Large intestine (tissue), 3 donors: ENCODE results near the gene HES4. TPM values are rescaled to one million over a fixed set of nuclear protein-coding genes. Genes with fewer than 3 reads are reported as not detected.

Source experiments
- DNase-seq, 2 donors: peaks; one replicate each; pipeline versions ENCODE4 v3.0.0 to v3.0.0-alpha.2; 2013
- H3K27ac ChIP-seq: one replicate; pipeline ENCODE4 v1.5.1; 2013; ENCODE audit warnings: low read length
- H3K27me3 ChIP-seq: 2 replicates; pipeline ENCODE4 v1.6.1; 2013; ENCODE audit warnings: low read length; ENCODE audit not compliant: control insufficient read depth, insufficient read depth
- H3K36me3 ChIP-seq: 2 replicates; pipeline ENCODE4 v1.6.1; 2013; ENCODE audit warnings: low read length; ENCODE audit not compliant: control insufficient read depth, insufficient read depth
- H3K4me1 ChIP-seq: one replicate; pipeline ENCODE4 v1.6.1; 2013; ENCODE audit warnings: low read length; ENCODE audit not compliant: control insufficient read depth, insufficient read depth
- H3K4me3 ChIP-seq: one replicate; pipeline ENCODE4 v1.5.1; 2013; ENCODE audit warnings: low read length
- H3K9me3 ChIP-seq: one replicate; pipeline ENCODE4 v1.6.1; 2013; ENCODE audit warnings: mild to moderate bottlenecking, low read depth, low read length, moderate library complexity; ENCODE audit not compliant: control insufficient read depth
- WGBS: methylation state at CpG from one replicate; pipeline ENCODE4 v1.1.5; 2013; ENCODE audit warnings: low lambda C conversion rate; ENCODE audit not compliant: insufficient coverage; 5-methylcytosine and 5-hydroxymethylcytosine counted together
- polyA plus RNA-seq: library from polyadenylated mRNA; unstranded; fragments of 120-200 nt; gene quantifications from one replicate; pipeline ENCODE4 v1.2.1, GENCODE V29; 2013

The HES4 gene
- polyA plus RNA-seq, 1 donor: 10.7 TPM

DNA sequence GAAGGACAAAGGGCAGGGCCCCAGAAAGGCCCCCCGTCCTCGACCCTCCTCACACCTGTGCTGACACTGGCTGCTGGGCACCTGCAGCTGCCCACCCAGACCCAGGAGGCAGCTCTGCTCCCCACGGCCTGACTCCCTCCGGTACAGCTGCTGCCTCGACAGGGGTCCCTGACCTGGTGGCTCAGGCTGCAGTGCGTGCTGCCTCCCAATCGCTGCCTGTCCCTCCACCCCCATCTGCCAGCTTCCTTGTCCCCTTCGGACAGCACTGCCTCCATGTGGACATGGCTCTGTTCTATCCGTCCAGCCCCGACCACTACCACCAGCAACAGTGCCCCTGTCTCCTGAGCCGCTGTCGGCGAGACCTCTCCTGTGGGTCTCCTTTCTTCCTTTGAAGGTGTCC is 45.0 kb downstream of the HES4 start:
- no peak overlapping the region for H3K27ac ChIP-seq
- peaks cover 71% of the 10 kb centered on the region for H3K36me3 ChIP-seq
- no peak for DNase-seq
- H3K4me1 ChIP-seq: peaks cover 5% of the 10 kb centered on the region
- H3K4me3 ChIP-seq: no peak overlapping the region
- peaks cover 3% of the 10 kb centered on the region for H3K27me3 ChIP-seq
- H3K9me3 ChIP-seq: no peaks in the 10 kb centered on the region
- WGBS: no CpG with 5 or more reads among the region's 13 CpGs

DNA sequence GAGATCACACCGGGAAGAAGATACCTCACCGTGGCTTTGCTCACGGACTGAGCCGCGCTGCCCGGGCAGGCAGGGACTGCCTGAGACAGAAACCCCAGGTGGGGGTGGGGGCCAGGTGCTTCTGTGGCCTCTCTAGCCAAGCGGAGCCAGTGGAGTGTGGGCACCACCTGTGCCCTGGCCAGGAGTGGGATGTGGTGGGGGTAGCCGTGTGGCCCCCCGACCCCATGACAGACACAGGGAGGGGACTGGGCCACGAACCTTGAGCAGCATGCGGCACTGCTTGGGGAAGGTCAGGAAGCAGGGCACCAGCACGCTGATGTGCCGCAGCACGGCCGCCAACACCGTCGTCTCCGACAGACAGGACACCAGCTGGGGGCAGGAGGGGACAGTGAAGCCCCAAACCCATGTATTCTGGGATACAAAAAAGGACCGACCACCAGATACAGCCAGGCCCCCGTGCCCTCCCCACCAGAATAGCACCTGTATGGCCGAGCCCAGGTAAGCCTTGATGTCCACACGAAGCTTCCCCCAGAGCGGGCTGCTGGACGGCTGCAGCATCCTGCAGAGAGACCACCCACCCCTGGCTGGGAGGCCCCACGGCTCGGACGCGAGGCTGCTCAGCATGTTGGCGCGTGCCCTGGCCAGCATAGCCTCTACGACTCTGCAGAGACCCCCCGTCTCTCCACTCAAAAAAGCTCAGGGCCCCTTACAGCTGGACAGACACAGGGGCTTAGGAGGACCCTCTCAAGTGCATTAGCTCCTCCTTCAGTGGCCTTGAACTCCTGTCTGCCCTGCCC is 46.2 kb downstream of the HES4 start:
- no peak for DNase-seq
- H3K36me3 ChIP-seq: peaks cover 83% of the 10 kb centered on the region
- H3K4me1 ChIP-seq: peaks cover 4% of the 10 kb centered on the region
- no CpG with 5 or more reads among the region's 32 CpGs for WGBS
- H3K27me3 ChIP-seq: no peaks in the 10 kb centered on the region
- H3K9me3 ChIP-seq: no peaks in the 10 kb centered on the region
- H3K27ac ChIP-seq: no peak overlapping the region
- no peak overlapping the region for H3K4me3 ChIP-seq

DNA sequence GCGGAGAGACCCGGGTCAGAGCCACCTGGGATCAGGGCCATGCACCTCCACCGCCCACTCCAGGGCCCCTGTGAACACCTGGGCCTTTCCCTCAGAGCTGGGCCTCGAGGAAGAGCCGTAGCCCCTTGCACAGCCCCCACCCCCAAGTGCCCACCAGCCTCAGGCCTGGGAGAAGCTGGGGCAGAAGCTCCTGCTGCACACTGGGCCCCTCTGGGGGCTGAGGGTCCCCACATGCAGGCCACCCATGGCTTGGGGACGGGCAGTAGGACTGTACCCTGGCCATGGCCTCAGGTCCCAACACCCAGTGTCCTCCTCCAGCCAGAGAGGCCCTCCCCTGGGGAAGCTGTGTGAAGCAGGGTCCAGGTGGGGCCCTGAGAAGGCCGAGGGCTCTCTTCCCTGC is 47.3 kb downstream of the HES4 start:
- peaks cover 93% of the 10 kb centered on the region for H3K36me3 ChIP-seq
- H3K27ac ChIP-seq: no peak overlapping the region
- H3K27me3 ChIP-seq: no peaks in the 10 kb centered on the region
- DNase-seq: no peak
- peaks cover under 1% of the 10 kb centered on the region for H3K4me1 ChIP-seq
- WGBS: no CpG with 5 or more reads among the region's 7 CpGs
- H3K9me3 ChIP-seq: no peaks in the 10 kb centered on the region
- no peak overlapping the region for H3K4me3 ChIP-seq

DNA sequence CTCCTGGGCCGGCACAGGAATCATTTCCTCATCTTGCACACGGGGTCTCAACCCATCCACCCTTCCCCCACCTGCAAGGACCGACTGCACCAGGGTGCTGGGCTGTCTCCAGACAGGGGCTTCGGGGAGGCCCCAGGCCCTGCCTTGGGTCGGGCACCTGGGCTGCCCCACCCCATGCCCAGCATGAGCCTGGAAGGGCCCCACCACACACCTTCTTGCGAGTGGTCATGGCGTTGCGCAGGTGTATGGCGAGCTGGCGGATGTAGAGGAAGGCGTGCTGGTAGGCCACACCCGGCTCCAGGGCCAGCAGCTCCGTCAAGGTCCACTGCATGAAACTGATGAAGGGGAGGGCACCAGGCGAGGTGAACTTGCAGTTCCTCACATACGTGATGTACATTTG is 47.7 kb downstream of the HES4 start:
- WGBS: no CpG with 5 or more reads among the region's 15 CpGs
- no peaks in the 10 kb centered on the region for H3K9me3 ChIP-seq
- H3K4me1 ChIP-seq: no peaks in the 10 kb centered on the region
- peaks cover 97% of the 10 kb centered on the region for H3K36me3 ChIP-seq
- no peak overlapping the region for H3K4me3 ChIP-seq
- no peak for DNase-seq
- H3K27ac ChIP-seq: no peak overlapping the region
- H3K27me3 ChIP-seq: no peaks in the 10 kb centered on the region

DNA sequence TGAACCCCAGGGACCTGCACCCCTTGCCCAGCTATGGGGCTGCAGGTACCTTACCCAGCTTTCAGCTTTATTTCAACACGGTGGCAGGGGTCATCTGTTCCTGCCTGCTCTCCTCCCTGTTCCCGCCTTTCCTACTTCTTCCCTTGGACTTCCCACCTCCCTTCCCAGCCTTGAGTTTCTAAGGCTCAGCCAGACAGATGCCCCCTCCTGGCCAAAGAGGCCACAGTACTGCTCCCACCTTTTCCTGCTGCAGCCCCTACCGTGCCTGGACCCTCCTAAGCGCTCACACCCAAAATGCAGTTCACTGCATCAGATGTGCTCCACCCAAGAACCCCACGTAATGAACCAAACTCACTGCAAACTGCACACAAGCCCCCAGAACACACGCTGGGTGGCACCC is 48.5 kb downstream of the HES4 start:
- Histone ChIP-seq H3K4me3 (no peak overlapping the region), H3K36me3 (peaks cover 97% of the 10 kb centered on the region), H3K9me3 (no peaks in the 10 kb centered on the region), H3K27me3 (no peaks in the 10 kb centered on the region), H3K4me1 (no peaks in the 10 kb centered on the region), H3K27ac (no peak overlapping the region)
- WGBS: 75% methylated on average over 1 of the region's 6 CpGs
- DNase-seq: no peak

DNA sequence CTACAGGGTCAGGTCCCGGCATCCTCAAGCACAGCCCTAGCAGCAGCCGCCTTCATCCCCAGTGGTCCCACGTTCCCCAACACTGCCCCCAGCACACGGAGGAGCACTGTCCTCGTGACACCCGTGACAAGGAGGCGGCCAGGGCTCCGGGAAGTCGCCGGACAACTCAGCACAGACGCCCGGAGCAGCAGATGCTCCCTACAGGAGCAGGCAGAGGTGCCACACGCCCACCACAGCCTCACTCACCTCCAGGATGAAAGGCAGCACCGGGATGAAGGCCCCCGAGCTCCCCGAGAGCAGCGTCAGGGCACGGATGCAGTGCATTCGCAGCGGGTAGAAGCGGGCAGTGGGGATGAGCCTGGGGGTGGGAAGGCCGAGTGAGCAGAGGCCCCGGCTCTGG is 49.0 kb downstream of the HES4 start:
- no peak for DNase-seq
- H3K27ac ChIP-seq: no peak overlapping the region
- H3K4me1 ChIP-seq: no peaks in the 10 kb centered on the region
- H3K4me3 ChIP-seq: no peak overlapping the region
- no CpG with 5 or more reads among the region's 23 CpGs for WGBS
- no peaks in the 10 kb centered on the region for H3K27me3 ChIP-seq
- H3K9me3 ChIP-seq: no peaks in the 10 kb centered on the region
- peaks cover 96% of the 10 kb centered on the region for H3K36me3 ChIP-seq

DNA sequence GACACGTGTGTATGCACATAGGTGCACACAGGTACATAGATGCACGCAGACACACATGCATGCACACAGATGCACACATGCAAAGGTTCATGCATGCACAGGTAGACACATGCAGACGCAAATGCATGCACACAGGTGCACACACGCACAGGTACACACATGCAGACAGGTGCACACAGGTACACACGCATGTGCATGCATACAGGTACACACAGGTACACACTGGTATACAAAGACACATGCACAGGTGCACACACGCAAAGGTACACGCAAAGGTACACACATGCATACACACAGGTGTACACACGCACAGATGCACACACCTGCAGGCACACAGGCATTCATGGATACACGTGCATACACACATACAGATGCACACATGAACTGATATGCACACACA is 49.6 kb downstream of the HES4 start:
- no peaks in the 10 kb centered on the region for H3K9me3 ChIP-seq
- WGBS: 80% methylated on average over 1 of the region's 9 CpGs
- no peak for DNase-seq
- H3K27me3 ChIP-seq: no peaks in the 10 kb centered on the region
- H3K27ac ChIP-seq: no peak overlapping the region
- H3K4me1 ChIP-seq: no peaks in the 10 kb centered on the region
- no peak overlapping the region for H3K4me3 ChIP-seq
- peaks cover 96% of the 10 kb centered on the region for H3K36me3 ChIP-seq

Other genes starting within 250 kb of the HES4 start
- gene SAMD11, start 76.2 kb downstream of the HES4 start, polyA plus RNA-seq: 18.1 TPM
- gene NOC2L, start 40.8 kb downstream of the HES4 start, polyA plus RNA-seq: 49.2 TPM
- 6.8 TPM for gene KLHL17, start 39.5 kb downstream of the HES4 start, polyA plus RNA-seq
- gene PLEKHN1, start 33.6 kb downstream of the HES4 start, polyA plus RNA-seq: 0.49 TPM
- gene PERM1, start 18.0 kb downstream of the HES4 start, polyA plus RNA-seq: 0.22 TPM
- gene ISG15, start 13.4 kb upstream of the HES4 start, polyA plus RNA-seq: 26.0 TPM
- gene AGRN, start 20.0 kb upstream of the HES4 start, polyA plus RNA-seq: 116 TPM
- gene RNF223, start 74.2 kb upstream of the HES4 start, polyA plus RNA-seq: 0.06 TPM
- gene C1orf159, start 116.0 kb upstream of the HES4 start, polyA plus RNA-seq: 9.4 TPM
- gene TTLL10, start 173.8 kb upstream of the HES4 start, polyA plus RNA-seq: 0.64 TPM
- 0.49 TPM for gene TNFRSF18, start 206.5 kb upstream of the HES4 start, polyA plus RNA-seq
- 1.1 TPM for gene TNFRSF4, start 214.1 kb upstream of the HES4 start, polyA plus RNA-seq
- 174 TPM for gene SDF4, start 231.9 kb upstream of the HES4 start, polyA plus RNA-seq
- 16.1 TPM for gene B3GALT6, start 232.1 kb upstream of the HES4 start, polyA plus RNA-seq
- gene C1QTNF12, start 246.6 kb upstream of the HES4 start, polyA plus RNA-seq: 50.5 TPM